Spleen (tissue), 11 donors: ENCODE data around the gene SLC10A2. TPM values are rescaled to one million over a fixed set of nuclear protein-coding genes. Genes with fewer than 3 reads are reported as not detected.

Experiments used
- DNase-seq: peaks from one replicate; pipeline ENCODE4 v3.0.0-alpha.2; 2020
- H3K27ac ChIP-seq, 8 donors: fragments of 200-600 bp; sonication (generic) in 7 of 8; 1 replicate in 4 of 8; 2 replicates in 4 of 8; pipeline versions ENCODE4 v1.5.0 to v1.8.0; 2016 to 2021; ENCODE audit warnings: inconsistent platforms in 4 of 8, mild to moderate bottlenecking in 4 of 8, moderate library complexity in 1 of 8
- H3K27me3 ChIP-seq, 7 donors: fragments of 200-600 bp; sonication (generic) in 6 of 7; replicated peaks in 1 of 7; 1 replicate in 4 of 7; 2 replicates in 3 of 7; pipeline versions ENCODE4 v1.5.0 to v1.8.0; 2016 to 2021; ENCODE audit warnings: inconsistent platforms in 3 of 7, mild to moderate bottlenecking in 1 of 7
- H3K36me3 ChIP-seq, 6 donors: fragments of 200-600 bp; sonication (generic) in 5 of 6; 1 replicate in 4 of 6; 2 replicates in 2 of 6; pipeline versions ENCODE4 v1.5.0 to v1.8.0; 2016 to 2021; ENCODE audit warnings: inconsistent platforms in 2 of 6
- H3K4me1 ChIP-seq, 6 donors: fragments of 200-600 bp; sonication (generic) in 5 of 6; 1 replicate in 3 of 6; 2 replicates in 3 of 6; pipeline versions ENCODE4 v1.5.0 to v1.8.0; 2016 to 2021; ENCODE audit warnings: inconsistent platforms in 3 of 6
- H3K4me3 ChIP-seq, 8 donors: fragments of 200-600 bp; sonication (generic) in 7 of 8; 1 replicate in 4 of 8; 2 replicates in 4 of 8; pipeline versions ENCODE4 v1.5.0 to v1.8.0; 2016 to 2021; ENCODE audit warnings: inconsistent platforms in 4 of 8, mild to moderate bottlenecking in 4 of 8, moderate library complexity in 2 of 8
- H3K9me3 ChIP-seq, 8 donors: fragments of 200-600 bp; sonication (generic) in 7 of 8; 1 replicate in 4 of 8; 2 replicates in 4 of 8; pipeline versions ENCODE4 v1.5.0 to v1.8.0; 2016 to 2021; ENCODE audit warnings: inconsistent platforms in 4 of 8
- CTCF ChIP-seq, 11 experiments: fragments of 200-600 bp in 7 of 11; fragments of 450-650 bp in 4 of 11; sonication (generic) in 4 of 11; IDR thresholded peaks in 8 of 11; conservative IDR thresholded peaks in 3 of 11; 1 replicate in 7 of 11; 2 replicates in 4 of 11; pipeline versions ENCODE4 v1.4.0 to v1.8.0; 2016 to 2021; ENCODE audit warnings: antibody characterized with exemption in 11 of 11, inconsistent platforms in 4 of 11, mild to moderate bottlenecking in 1 of 11
- POLR2A ChIP-seq, 3 donors: fragments of 450-650 bp; IDR thresholded peaks; one replicate each; pipeline ENCODE4 v1.5.1; 2017; ENCODE audit warnings: antibody characterized with exemption in 3 of 3, mild to moderate bottlenecking in 1 of 3
- POLR2AphosphoS5 ChIP-seq, 3 donors: sonication (generic); formaldehyde crosslinking; IDR thresholded peaks; one replicate each; pipeline ENCODE4 v1.5.1; 2017; ENCODE audit warnings: antibody characterized with exemption in 3 of 3
- WGBS, 5 donors: extraction: QIAGEN DNeasy Blood & Tissue Kit in 3 of 5; methylation state at CpG; one replicate each; pipeline versions ENCODE4 v1.1.5 to v1.1.7; 2013 to 2018; 5-methylcytosine and 5-hydroxymethylcytosine counted together
- intact Hi-C: fragments of 100-400 bp; cut with DNase I; formaldehyde crosslinking; loops from one replicate; pipeline ENCODE4 v1.15.0; 2023; ENCODE audit warnings: low total_unique reads
- polyA plus RNA-seq, 3 donors: library from polyadenylated mRNA; stranded (reverse); fragments of 200-250 nt; gene quantifications; one replicate each; pipeline ENCODE4 v1.2.1, GENCODE V29; 2013
- total RNA-seq, 7 donors: library from RNA; depleted of rRNA in 3 of 7; stranded (reverse); fragments of >200 nt in 3 of 7; fragmentation: NEBNext Ultra II Directional in 4 of 7; extraction: Animal tissue kit (Norgen Biotek cat#: 25700) in 4 of 7; gene quantifications; one replicate each; pipeline versions ENCODE4 v1.1.0 to v1.2.1, GENCODE V29; 2016 to 2021
- donor health status: healthy with polysubstance abuse.
- donor health status: DM: no; HTN: no; CAD: no; lungs with moderate emphysema.
- donor health status: DM: no; HTN: no; CAD: no.
- donor health status: Bipolar disorder and iron deficiency.
- donor health status: healthy.
- donor health status: DM: no; HTN: no; CAD: no.
- donor health status: DM: yes; HTN: yes; CAD: no.

Gene SLC10A2
- total and polyA plus RNA-seq, 10 donors: not detected

- 93 to 97% (median 95%) methylated on average over 4 of the region's 4 CpGs for WGBS, 5 donors
- Histone ChIP-seq H3K36me3 (no peaks in the 10 kb centered on the region), H3K27me3 (no peaks in the 10 kb centered on the region), H3K4me1 (no peaks in the 10 kb centered on the region), H3K4me3 (no peak overlapping the region), H3K9me3 (peaks cover 0 to 9% (median 3%) of the 10 kb centered on the region in 8 donors), H3K27ac (no peak overlapping the region)
- no peak for DNase-seq
- intact Hi-C loops: no loop called here
- TF ChIP-seq POLR2AphosphoS5 (IDR thresholded peaks at IDR 0.05) (no peak), POLR2A (IDR thresholded peaks at IDR 0.05) (no peak), CTCF (IDR thresholded peaks at IDR 0.05 in 8 of 11, conservative IDR thresholded peaks at IDR 0.05 in 3 of 11) (no peak)
Observed at GRCh38 chr13:103063376-103063775, 2.8 kb downstream of the SLC10A2 start.

- Histone ChIP-seq H3K4me3 (no peak overlapping the region), H3K4me1 (no peaks in the 10 kb centered on the region), H3K27ac (no peak overlapping the region), H3K9me3 (peaks cover 0 to 22% (median 14%) of the 10 kb centered on the region in 8 donors), H3K27me3 (no peaks in the 10 kb centered on the region), H3K36me3 (no peaks in the 10 kb centered on the region)
- 78 to 88% (median 84%) methylated on average over 2 of the region's 2 CpGs for WGBS, 5 donors
- DNase-seq: no peak
- TF ChIP-seq CTCF (IDR thresholded peaks at IDR 0.05 in 8 of 11, conservative IDR thresholded peaks at IDR 0.05 in 3 of 11): no peak
- TF ChIP-seq POLR2AphosphoS5 (IDR thresholded peaks at IDR 0.05): no peak
- TF ChIP-seq POLR2A (IDR thresholded peaks at IDR 0.05): no peak
- intact Hi-C loops: no loop called here
Observed at GRCh38 chr13:103062079-103062478, 4.1 kb downstream of the SLC10A2 start.

- Histone ChIP-seq H3K4me3 (no peak overlapping the region), H3K36me3 (no peaks in the 10 kb centered on the region), H3K9me3 (peaks cover 3 to 56% (median 44%) of the 10 kb centered on the region in 8 donors), H3K27me3 (no peaks in the 10 kb centered on the region), H3K27ac (no peak overlapping the region), H3K4me1 (no peaks in the 10 kb centered on the region)
- TF ChIP-seq POLR2AphosphoS5 (IDR thresholded peaks at IDR 0.05): no peak
- no peak for TF ChIP-seq POLR2A (IDR thresholded peaks at IDR 0.05)
- no peak for TF ChIP-seq CTCF (IDR thresholded peaks at IDR 0.05 in 8 of 11, conservative IDR thresholded peaks at IDR 0.05 in 3 of 11)
- DNase-seq: no peak
- 82 to 88% (median 87%) methylated on average over 2 of the region's 2 CpGs for WGBS, 5 donors
- intact Hi-C loops: no loop called here
Observed at GRCh38 chr13:103056008-103056407, 10.2 kb downstream of the SLC10A2 start.

- intact Hi-C loops: no loop called here
- Histone ChIP-seq H3K27me3 (no peaks in the 10 kb centered on the region), H3K36me3 (no peaks in the 10 kb centered on the region), H3K27ac (no peak overlapping the region), H3K4me1 (no peaks in the 10 kb centered on the region), H3K4me3 (no peak overlapping the region), H3K9me3 (peaks cover 3 to 56% (median 44%) of the 10 kb centered on the region in 8 donors)
- WGBS, 5 donors: 37 to 62% (median 57%) methylated on average over 2 of the region's 2 CpGs
- no peak for DNase-seq
- TF ChIP-seq POLR2A (IDR thresholded peaks at IDR 0.05) (no peak), POLR2AphosphoS5 (IDR thresholded peaks at IDR 0.05) (no peak), CTCF (IDR thresholded peaks at IDR 0.05 in 8 of 11, conservative IDR thresholded peaks at IDR 0.05 in 3 of 11) (no peak)
Observed at GRCh38 chr13:103055166-103055565, 11.1 kb downstream of the SLC10A2 start.
